ENCODE measurements around the gene ASPHD1. TPM values are rescaled to one million over a fixed set of nuclear protein-coding genes. Genes with fewer than 3 reads are reported as not detected.

ASPHD1 gene
- total RNA-seq, 1 donor from 2014 or later: not detected

DNA sequence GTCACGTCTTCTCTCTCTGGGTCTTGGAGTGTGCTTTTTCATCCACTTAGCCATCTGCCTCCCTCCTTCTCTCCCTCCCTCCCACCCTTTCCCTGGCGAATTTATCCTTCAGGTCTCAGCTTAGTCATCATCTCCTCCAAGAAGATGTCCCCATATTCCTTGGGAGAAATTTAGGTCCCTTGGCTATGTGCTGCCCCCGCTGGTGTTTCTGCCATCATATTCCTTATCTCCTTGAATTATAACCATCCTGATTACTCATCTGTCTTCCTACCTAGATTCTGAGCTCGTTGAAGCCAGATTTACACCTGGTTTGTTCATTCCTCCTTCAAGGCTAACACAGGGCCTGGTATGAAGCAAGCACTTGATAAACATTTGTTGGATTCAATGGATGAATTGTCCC is 5.9 kb upstream of the ASPHD1 start:
- H3K4me3 ChIP-seq: no peak overlapping the region
- H3K27ac ChIP-seq: no peak overlapping the region
- H3K4me1 ChIP-seq: no peaks in the 10 kb centered on the region
- H3K9me3 ChIP-seq: no peaks in the 10 kb centered on the region
- intact Hi-C loops (cut with DNase I): no loop called here
- H3K36me3 ChIP-seq: no peaks in the 10 kb centered on the region
- TF ChIP-seq, protein P1, sequence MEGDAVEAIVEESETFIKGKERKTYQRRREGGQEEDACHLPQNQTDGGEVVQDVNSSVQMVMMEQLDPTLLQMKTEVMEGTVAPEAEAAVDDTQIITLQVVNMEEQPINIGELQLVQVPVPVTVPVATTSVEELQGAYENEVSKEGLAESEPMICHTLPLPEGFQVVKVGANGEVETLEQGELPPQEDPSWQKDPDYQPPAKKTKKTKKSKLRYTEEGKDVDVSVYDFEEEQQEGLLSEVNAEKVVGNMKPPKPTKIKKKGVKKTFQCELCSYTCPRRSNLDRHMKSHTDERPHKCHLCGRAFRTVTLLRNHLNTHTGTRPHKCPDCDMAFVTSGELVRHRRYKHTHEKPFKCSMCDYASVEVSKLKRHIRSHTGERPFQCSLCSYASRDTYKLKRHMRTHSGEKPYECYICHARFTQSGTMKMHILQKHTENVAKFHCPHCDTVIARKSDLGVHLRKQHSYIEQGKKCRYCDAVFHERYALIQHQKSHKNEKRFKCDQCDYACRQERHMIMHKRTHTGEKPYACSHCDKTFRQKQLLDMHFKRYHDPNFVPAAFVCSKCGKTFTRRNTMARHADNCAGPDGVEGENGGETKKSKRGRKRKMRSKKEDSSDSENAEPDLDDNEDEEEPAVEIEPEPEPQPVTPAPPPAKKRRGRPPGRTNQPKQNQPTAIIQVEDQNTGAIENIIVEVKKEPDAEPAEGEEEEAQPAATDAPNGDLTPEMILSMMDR (IDR thresholded peaks at IDR 0.05): no peak
- peaks cover 4% of the 10 kb centered on the region for H3K27me3 ChIP-seq
- DNase-seq (ENCODE audit: low spot score in 2 of 2): no peak

DNA sequence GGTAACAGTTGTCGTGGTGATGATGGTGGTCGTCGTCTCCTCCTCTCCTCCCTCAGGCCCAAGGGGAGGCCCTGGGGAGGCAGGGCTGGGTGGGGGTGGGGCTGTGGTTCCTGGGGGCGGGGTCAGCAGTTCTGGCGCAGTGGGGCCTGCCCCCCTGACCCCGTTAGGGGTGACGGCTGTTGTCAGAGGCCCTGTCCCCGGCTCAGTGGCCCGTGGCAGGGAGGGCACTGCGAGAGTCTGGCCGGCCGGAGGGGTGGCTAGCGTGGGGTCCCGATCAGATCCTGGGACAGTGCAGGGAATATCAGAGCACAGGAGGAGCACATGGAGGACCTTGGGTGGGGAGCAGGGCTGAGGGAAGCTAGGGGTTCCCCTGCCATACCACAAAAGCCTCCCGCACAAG is 3.4 kb upstream of the ASPHD1 start:
- H3K27me3 ChIP-seq: peaks cover 4% of the 10 kb centered on the region

DNA sequence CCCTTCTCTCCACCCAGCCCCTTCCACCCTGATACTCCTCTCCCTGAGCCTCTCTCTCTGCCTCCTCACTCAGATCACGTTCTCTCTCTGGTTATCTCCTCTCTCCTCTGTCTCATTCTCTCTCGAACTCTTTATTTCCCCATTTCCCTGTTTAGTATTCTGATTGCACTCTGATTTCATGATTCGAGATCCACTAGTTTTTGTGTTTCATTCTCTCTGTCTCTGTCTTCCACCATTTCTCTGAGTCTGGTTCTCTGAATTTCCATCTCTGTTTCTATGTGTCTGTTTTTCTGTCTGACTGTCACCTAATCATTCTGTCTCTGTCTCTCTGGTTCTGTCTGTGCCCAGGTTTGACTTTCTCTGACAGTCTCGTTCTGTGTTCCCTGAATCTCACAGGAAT is 3.0 kb upstream of the ASPHD1 start:
- Histone ChIP-seq H3K27me3 (peaks cover 4% of the 10 kb centered on the region), H3K4me1 (peaks cover 4 to 7% of the 10 kb centered on the region in 2 donors), H3K27ac (no peak overlapping the region), H3K4me3 (no peak overlapping the region), H3K36me3 (no peaks in the 10 kb centered on the region), H3K9me3 (no peaks in the 10 kb centered on the region)
- intact Hi-C loops (cut with DNase I): no loop called here
- TF ChIP-seq, protein P1 (IDR thresholded peaks at IDR 0.05): no peak
- no peak for DNase-seq (ENCODE audit: low spot score in 2 of 2)

More for the DNA sequence above, 3.4 kb upstream of the ASPHD1 start:
- TF ChIP-seq, protein P1 (IDR thresholded peaks at IDR 0.05): no peak
- no peak overlapping the region for H3K4me3 ChIP-seq
- DNase-seq (ENCODE audit: low spot score in 2 of 2): no peak
- intact Hi-C loops (cut with DNase I): no loop called here
- peaks cover 4 to 7% of the 10 kb centered on the region in 2 donors for H3K4me1 ChIP-seq
- no peaks in the 10 kb centered on the region for H3K9me3 ChIP-seq
- no peak overlapping the region for H3K27ac ChIP-seq
- no peaks in the 10 kb centered on the region for H3K36me3 ChIP-seq

DNA sequence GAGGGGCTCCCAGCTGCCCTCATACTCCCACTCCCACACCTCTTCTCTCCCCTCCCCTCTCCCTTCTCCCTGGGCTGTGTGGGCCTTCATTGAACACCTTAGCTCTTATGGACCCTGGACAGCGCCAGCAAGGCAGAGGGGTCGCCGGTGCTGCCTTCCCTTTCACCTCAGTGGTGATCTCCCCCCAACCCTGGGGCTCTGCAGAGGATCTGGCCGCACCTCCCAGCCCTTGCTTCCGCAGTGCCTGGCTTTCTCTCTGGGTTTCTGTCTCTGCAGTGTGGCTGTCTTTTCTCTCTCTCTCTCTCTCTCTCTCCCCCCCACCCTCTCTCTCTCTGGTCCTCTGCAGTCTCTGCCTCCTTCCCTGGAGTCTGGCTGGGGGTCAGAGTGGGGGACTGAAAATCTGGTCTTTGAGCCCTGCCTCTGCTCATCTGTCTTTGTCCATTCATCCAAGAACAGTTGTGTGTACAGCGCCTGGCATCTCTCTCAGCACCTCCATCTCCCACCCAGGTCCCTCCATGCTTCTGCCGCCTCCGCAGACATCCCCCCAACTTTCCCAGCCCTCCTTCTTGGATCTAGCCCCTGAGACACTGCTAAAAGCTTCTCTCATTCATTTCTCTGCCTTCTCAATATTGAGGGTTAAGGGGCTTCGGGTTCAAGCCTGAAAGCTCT is 2.0 kb upstream of the ASPHD1 start:
- Histone ChIP-seq H3K4me3 (no peak overlapping the region), H3K27ac (no peak overlapping the region)

DNA sequence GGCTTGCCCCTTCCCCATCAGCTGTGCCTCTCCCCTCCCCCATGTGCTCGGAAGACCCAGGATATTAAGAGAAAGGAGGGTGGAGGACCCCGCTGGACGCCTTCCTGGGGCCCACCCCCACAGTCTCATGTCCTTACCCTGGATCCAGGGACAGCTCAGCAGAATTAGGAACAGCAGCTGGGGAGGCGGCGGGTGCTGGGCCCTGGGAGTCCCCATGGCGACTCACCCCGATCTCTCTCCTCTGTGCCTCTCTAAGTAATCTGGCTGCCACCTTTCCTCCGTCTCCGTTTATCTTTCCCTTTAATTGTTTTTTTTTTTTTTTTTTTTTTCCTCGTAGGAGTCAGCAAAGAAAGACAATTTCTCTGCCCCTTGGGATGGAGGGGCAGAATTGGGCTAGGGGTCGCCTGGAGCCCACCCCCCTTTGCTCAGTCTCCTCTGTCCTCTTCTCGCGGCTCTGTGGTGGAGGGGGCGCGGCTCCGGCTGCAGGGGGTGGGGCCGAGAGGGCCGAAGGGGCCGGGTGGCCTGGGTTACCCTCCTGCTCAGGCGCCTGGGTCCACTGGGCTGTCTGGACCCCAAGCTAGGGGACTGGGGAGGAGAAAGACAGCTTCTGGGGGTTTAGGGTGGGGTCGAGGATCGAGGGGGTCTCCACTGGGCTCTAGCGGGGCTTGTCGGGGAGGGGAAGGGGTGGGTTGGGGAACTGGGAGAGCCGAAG is 1.3 kb upstream of the ASPHD1 start:
- Histone ChIP-seq H3K4me1 (peaks cover 4 to 7% of the 10 kb centered on the region in 2 donors), H3K27me3 (peaks cover 4% of the 10 kb centered on the region), H3K4me3 (no peak overlapping the region), H3K36me3 (no peaks in the 10 kb centered on the region), H3K9me3 (no peaks in the 10 kb centered on the region), H3K27ac (no peak overlapping the region)
- intact Hi-C loops (cut with DNase I): no loop called here
- DNase-seq (ENCODE audit: low spot score in 2 of 2): no peak
- TF ChIP-seq, protein P1 (IDR thresholded peaks at IDR 0.05): no peak

More for the DNA sequence above, 2.0 kb upstream of the ASPHD1 start:
- TF ChIP-seq, protein P1 (IDR thresholded peaks at IDR 0.05): no peak
- Histone ChIP-seq H3K36me3 (no peaks in the 10 kb centered on the region), H3K4me1 (peaks cover 4 to 7% of the 10 kb centered on the region in 2 donors), H3K27me3 (peaks cover 4% of the 10 kb centered on the region), H3K9me3 (no peaks in the 10 kb centered on the region)
- intact Hi-C loops (cut with DNase I): no loop called here
- DNase-seq (ENCODE audit: low spot score in 2 of 2): no peak

All from ascending aorta (tissue), 2 donors.